ENCODE measurements around the gene CMSS1. TPM values are rescaled to one million over a fixed set of nuclear protein-coding genes. Genes with fewer than 3 reads are reported as not detected.

CMSS1 gene
- total RNA-seq, 6 experiments from 2014 or later: 10.1 to 14.6 (median 11.6) TPM

- Histone ChIP-seq H3K27ac (no peak overlapping the region), H3K27me3 (no peaks in the 10 kb centered on the region), H3K9me3 (no peaks in the 10 kb centered on the region), H3K36me3 (no peaks in the 10 kb centered on the region), H3K4me3 (no peak overlapping the region), H3K4me1 (peaks cover 0 to 13% (median 0%) of the 10 kb centered on the region in 4 donors)
- WGBS (ENCODE audit: insufficient coverage, low coverage, low lambda C conversion rate, missing lambda C conversion rate): 54% methylated on average over 3 of the region's 3 CpGs
- ATAC-seq (no peak), DNase-seq (no peak)
- intact Hi-C loops (cut with DNase I): no loop called here
- TF ChIP-seq CTCF (IDR thresholded peaks at IDR 0.05) (no peak), POLR2A (IDR thresholded peaks at IDR 0.05) (no peak)
Measured at GRCh38 chr3:99825004-99825640, 7.5 kb downstream of the CMSS1 start.

- TF ChIP-seq CTCF (IDR thresholded peaks at IDR 0.05) (no peak), POLR2A (IDR thresholded peaks at IDR 0.05) (no peak)
- DNase-seq (no peak), ATAC-seq (no peak)
- Histone ChIP-seq H3K27me3 (no peaks in the 10 kb centered on the region), H3K27ac (no peak overlapping the region), H3K4me1 (peaks cover 0 to 4% (median 0%) of the 10 kb centered on the region in 4 donors), H3K9me3 (no peaks in the 10 kb centered on the region), H3K4me3 (no peak overlapping the region), H3K36me3 (no peaks in the 10 kb centered on the region)
- intact Hi-C loops (cut with DNase I): loop anchor here (10.0 kb wide), 2 partner anchors 235 to 425 kb away; no protein-coding TSS in a partner anchor
- 89% methylated on average over 3 of the region's 3 CpGs for WGBS (ENCODE audit: insufficient coverage, low coverage, low lambda C conversion rate, missing lambda C conversion rate)
Measured at GRCh38 chr3:99829844-99830243, 12.2 kb downstream of the CMSS1 start.

- H3K4me1 ChIP-seq: no peaks in the 10 kb centered on the region
- ATAC-seq (no peak), DNase-seq (no peak)
- no peak for TF ChIP-seq CTCF (IDR thresholded peaks at IDR 0.05)
- no peak for TF ChIP-seq POLR2A (IDR thresholded peaks at IDR 0.05)
- no peaks in the 10 kb centered on the region for H3K9me3 ChIP-seq
- 36% methylated on average over 4 of the region's 4 CpGs for WGBS (ENCODE audit: insufficient coverage, low coverage, low lambda C conversion rate, missing lambda C conversion rate)
- H3K4me3 ChIP-seq: no peak overlapping the region
- intact Hi-C loops (cut with DNase I): loop anchor here (10.0 kb wide), 2 partner anchors 231 to 421 kb away; no protein-coding TSS in a partner anchor
- H3K27me3 ChIP-seq: no peaks in the 10 kb centered on the region
- no peak overlapping the region for H3K27ac ChIP-seq
- H3K36me3 ChIP-seq: no peaks in the 10 kb centered on the region
Measured at GRCh38 chr3:99833617-99834205, 16.0 kb downstream of the CMSS1 start.

GRCh38 chr3:99834211-99834957 is 16.7 kb downstream of the CMSS1 start:
- 89% methylated on average over 2 of the region's 2 CpGs for WGBS (ENCODE audit: insufficient coverage, low coverage, low lambda C conversion rate, missing lambda C conversion rate)

More at GRCh38 chr3:99834211-99834957, 16.7 kb downstream of the CMSS1 start:
- intact Hi-C loops (cut with DNase I): loop anchor here (10.0 kb wide), 2 partner anchors 230 to 420 kb away; no protein-coding TSS in a partner anchor
- no peaks in the 10 kb centered on the region for H3K36me3 ChIP-seq
- H3K27me3 ChIP-seq: no peaks in the 10 kb centered on the region
- H3K4me3 ChIP-seq: no peak overlapping the region
- H3K4me1 ChIP-seq: no peaks in the 10 kb centered on the region
- no peaks in the 10 kb centered on the region for H3K9me3 ChIP-seq
- ATAC-seq (no peak), DNase-seq (no peak)
- no peak overlapping the region for H3K27ac ChIP-seq
- no peak for TF ChIP-seq POLR2A (IDR thresholded peaks at IDR 0.05)
- TF ChIP-seq CTCF (IDR thresholded peaks at IDR 0.05): no peak

Measured in right lobe of liver (tissue), 6 donors.